Esophagus muscularis mucosa (tissue), 4 donors: ENCODE results near the gene MDC1. TPM values are rescaled to one million over a fixed set of nuclear protein-coding genes. Genes with fewer than 3 reads are reported as not detected.

ENCODE experiments used
- DNase-seq: peaks from one replicate; pipeline ENCODE4 v3.0.0-alpha.2; 2017; ENCODE audit errors: extremely low spot score
- H3K27ac ChIP-seq, 4 donors: fragments of 200-600 bp; sonication (generic); replicated peaks in 1 of 4; 1 replicate in 3 of 4; 2 replicates in 1 of 4; pipeline ENCODE4 v1.5.1; 2016 to 2019; ENCODE audit warnings: mild to moderate bottlenecking in 1 of 4
- H3K27me3 ChIP-seq, 4 donors: fragments of 200-600 bp; sonication (generic); one replicate each; pipeline versions ENCODE4 v1.5.1 to v1.6.0; 2016 to 2019
- H3K36me3 ChIP-seq, 4 donors: fragments of 200-600 bp; sonication (generic); one replicate each; pipeline ENCODE4 v1.5.1; 2016 to 2019
- H3K4me1 ChIP-seq, 4 donors: fragments of 200-600 bp; sonication (generic); one replicate each; pipeline ENCODE4 v1.5.1; 2016 to 2019
- H3K4me3 ChIP-seq, 4 donors: fragments of 200-600 bp; sonication (generic); 1 replicate in 2 of 4; 2 replicates in 2 of 4; pipeline ENCODE4 v1.5.1; 2016 to 2019; ENCODE audit warnings: mild to moderate bottlenecking in 4 of 4, moderate library complexity in 1 of 4
- H3K9me3 ChIP-seq, 4 donors: fragments of 200-600 bp; sonication (generic); 1 replicate in 3 of 4; 2 replicates in 1 of 4; pipeline ENCODE4 v1.5.1; 2016 to 2019
- EP300 ChIP-seq: sonication (generic); formaldehyde crosslinking; IDR thresholded peaks from one replicate; pipeline ENCODE4 v1.6.1; 2017; ENCODE audit warnings: antibody characterized with exemption
- POLR2A ChIP-seq: fragments of 450-650 bp; IDR thresholded peaks from one replicate; pipeline ENCODE4 v1.6.1; 2017; ENCODE audit warnings: antibody characterized with exemption, moderate library complexity, mild to moderate bottlenecking, low read depth
- POLR2AphosphoS5 ChIP-seq, 2 donors: sonication (generic); formaldehyde crosslinking; IDR thresholded peaks; one replicate each; pipeline ENCODE4 v1.6.1; 2017; ENCODE audit warnings: antibody characterized with exemption in 2 of 2
- WGBS: methylation state at CpG from one replicate; pipeline ENCODE4 v1.1.5; 2018; 5-methylcytosine and 5-hydroxymethylcytosine counted together
- intact Hi-C: fragments of 100-400 bp; cut with DNase I; formaldehyde crosslinking; loops from one replicate; pipeline ENCODE4 v1.15.1; 2023
- total RNA-seq, 4 donors: library from RNA; depleted of rRNA; stranded (reverse); fragments of >200 nt; gene quantifications; one replicate each; pipeline versions ENCODE4 v1.1.0 to v1.2.1, GENCODE V29; 2016
- TF ChIP-seq, protein P1 (sequence below), 3 experiments: fragments of 200-600 bp in 2 of 3; fragments of 450-650 bp in 1 of 3; sonication (generic) in 2 of 3; IDR thresholded peaks; one replicate each; pipeline ENCODE4 v1.5.1; 2017 to 2019; ENCODE audit warnings: antibody characterized with exemption in 3 of 3, mild to moderate bottlenecking in 2 of 3, moderate library complexity in 1 of 3

MDC1 gene
- total RNA-seq, 4 donors from 2014 or later: 10.8 to 20.3 (median 13.1) TPM

DNA sequence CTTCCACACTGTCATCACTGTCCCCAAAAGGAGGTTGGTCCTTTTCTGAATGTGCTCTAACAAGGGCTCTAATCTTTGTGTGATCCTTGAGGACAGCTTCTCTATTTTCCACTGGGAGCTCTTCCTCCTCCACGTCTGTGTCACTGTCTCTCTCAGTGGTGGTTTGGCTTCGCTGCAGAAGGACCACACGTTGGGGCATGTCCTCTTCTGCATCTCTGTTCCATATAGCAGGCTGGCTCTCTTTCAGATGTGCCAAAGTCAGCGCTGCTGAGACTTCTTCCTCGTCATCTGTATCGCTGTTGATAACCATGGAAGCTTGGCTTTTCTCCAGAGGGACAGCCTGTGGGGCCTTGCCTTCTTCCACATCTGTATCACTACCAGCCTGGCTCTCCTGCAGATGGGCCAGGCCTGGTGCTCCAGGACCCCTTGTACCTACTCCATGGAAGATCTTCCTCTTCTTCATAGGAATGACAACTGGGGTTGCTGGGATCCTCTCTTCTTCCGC is 4.6 kb downstream of the MDC1 start:
- TF ChIP-seq POLR2AphosphoS5 (IDR thresholded peaks at IDR 0.05) (no peak), EP300 (no peak), POLR2A (no peak)
- TF ChIP-seq, protein P1, sequence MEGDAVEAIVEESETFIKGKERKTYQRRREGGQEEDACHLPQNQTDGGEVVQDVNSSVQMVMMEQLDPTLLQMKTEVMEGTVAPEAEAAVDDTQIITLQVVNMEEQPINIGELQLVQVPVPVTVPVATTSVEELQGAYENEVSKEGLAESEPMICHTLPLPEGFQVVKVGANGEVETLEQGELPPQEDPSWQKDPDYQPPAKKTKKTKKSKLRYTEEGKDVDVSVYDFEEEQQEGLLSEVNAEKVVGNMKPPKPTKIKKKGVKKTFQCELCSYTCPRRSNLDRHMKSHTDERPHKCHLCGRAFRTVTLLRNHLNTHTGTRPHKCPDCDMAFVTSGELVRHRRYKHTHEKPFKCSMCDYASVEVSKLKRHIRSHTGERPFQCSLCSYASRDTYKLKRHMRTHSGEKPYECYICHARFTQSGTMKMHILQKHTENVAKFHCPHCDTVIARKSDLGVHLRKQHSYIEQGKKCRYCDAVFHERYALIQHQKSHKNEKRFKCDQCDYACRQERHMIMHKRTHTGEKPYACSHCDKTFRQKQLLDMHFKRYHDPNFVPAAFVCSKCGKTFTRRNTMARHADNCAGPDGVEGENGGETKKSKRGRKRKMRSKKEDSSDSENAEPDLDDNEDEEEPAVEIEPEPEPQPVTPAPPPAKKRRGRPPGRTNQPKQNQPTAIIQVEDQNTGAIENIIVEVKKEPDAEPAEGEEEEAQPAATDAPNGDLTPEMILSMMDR (IDR thresholded peaks at IDR 0.05): no peak
- 91% methylated on average over 7 of the region's 7 CpGs for WGBS
- no peak for DNase-seq
- H3K27ac ChIP-seq: no peak overlapping the region
- H3K9me3 ChIP-seq: no peaks in the 10 kb centered on the region
- intact Hi-C loops: no loop called here
- peaks cover 45 to 77% (median 67%) of the 10 kb centered on the region in 4 donors for H3K36me3 ChIP-seq
- no peaks in the 10 kb centered on the region for H3K27me3 ChIP-seq
- H3K4me3 ChIP-seq: no peak overlapping the region
- H3K4me1 ChIP-seq: peaks cover 6 to 13% (median 10%) of the 10 kb centered on the region in 4 donors

DNA sequence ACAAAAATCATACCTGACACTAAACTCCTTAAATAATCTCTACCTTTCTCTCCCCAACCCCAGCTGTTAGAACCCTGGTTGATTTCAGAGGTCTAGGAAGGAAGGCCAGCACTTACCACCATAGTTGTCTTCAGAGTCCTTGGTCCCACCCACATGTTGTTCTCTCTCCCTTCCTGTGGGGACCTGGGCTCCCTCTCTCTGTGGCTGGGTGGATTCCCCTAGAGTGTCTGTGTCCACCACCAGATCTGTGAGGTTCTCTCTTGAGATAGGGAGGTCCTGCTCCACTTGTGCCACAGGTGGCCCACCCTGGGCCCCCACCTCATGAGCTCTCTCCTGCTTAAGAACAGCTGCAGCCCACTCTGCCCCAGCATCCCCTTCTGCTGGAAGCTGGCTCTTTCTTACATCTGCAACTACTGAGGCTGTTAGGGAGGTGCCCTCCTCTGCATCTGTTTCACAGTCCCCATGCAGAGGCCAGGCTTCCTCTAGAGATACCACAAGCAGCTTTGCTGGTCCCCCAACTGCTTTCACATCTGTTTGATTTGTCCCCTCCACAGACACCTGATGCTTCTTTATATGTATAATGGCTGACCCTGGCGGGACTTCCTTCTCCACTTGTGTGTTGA is 5.2 kb downstream of the MDC1 start:
- intact Hi-C loops: no loop called here
- no peak overlapping the region for H3K4me3 ChIP-seq
- H3K9me3 ChIP-seq: no peaks in the 10 kb centered on the region
- 83% methylated on average over 1 of the region's 1 CpG for WGBS
- H3K36me3 ChIP-seq: peaks cover 47 to 83% (median 72%) of the 10 kb centered on the region in 4 donors
- no peak for DNase-seq
- TF ChIP-seq POLR2AphosphoS5 (IDR thresholded peaks at IDR 0.05): no peak
- no peak for TF ChIP-seq EP300
- no peak for TF ChIP-seq POLR2A
- TF ChIP-seq, protein P1 (IDR thresholded peaks at IDR 0.05): no peak
- H3K27ac ChIP-seq: no peak overlapping the region
- peaks cover 6 to 11% (median 10%) of the 10 kb centered on the region in 4 donors for H3K4me1 ChIP-seq
- no peaks in the 10 kb centered on the region for H3K27me3 ChIP-seq

DNA sequence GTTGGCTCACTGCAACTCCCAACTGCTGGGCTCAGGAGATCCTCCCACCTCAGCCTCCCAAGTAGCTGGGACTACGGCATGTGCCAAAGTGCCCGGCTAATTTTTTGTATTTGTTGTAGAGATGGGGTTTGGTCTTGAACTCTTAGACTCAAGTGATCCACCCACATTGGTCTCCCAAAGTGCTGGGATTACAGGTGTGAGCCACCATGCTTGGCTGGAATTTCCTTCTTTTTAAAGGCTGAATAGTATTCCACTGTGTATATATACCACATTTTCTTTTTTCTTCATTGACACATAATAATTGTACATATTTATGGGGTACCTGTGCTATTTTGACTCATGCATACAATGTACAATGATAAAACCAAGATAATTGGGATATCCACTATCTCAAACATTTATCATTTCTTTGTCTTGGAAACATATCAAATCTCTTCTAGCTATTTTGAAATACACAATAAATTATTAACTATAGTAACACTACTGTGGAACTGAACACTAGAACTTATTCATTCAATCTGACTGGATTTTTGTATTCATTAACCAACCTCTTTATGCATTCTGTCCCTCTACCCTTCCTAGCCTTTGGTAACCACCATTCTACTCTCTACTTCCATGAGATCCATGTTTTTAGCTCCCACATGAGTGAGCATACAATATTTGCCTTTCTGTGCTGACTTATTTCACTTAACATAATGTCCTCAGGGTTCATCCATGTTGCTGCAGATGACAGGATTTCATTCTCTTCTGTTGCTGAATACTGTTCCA is 7.8 kb downstream of the MDC1 start:
- Histone ChIP-seq H3K36me3 (peaks cover 48 to 98% (median 90%) of the 10 kb centered on the region in 4 donors), H3K4me1 (peaks cover 0 to 3% (median 0%) of the 10 kb centered on the region in 4 donors), H3K27ac (no peak overlapping the region), H3K27me3 (no peaks in the 10 kb centered on the region), H3K4me3 (no peak overlapping the region), H3K9me3 (no peaks in the 10 kb centered on the region)
- 100% methylated on average over 2 of the region's 2 CpGs for WGBS
- DNase-seq: no peak
- TF ChIP-seq, protein P1 (IDR thresholded peaks at IDR 0.05): no peak
- TF ChIP-seq POLR2AphosphoS5 (IDR thresholded peaks at IDR 0.05) (no peak), EP300 (no peak), POLR2A (no peak)
- intact Hi-C loops: no loop called here

DNA sequence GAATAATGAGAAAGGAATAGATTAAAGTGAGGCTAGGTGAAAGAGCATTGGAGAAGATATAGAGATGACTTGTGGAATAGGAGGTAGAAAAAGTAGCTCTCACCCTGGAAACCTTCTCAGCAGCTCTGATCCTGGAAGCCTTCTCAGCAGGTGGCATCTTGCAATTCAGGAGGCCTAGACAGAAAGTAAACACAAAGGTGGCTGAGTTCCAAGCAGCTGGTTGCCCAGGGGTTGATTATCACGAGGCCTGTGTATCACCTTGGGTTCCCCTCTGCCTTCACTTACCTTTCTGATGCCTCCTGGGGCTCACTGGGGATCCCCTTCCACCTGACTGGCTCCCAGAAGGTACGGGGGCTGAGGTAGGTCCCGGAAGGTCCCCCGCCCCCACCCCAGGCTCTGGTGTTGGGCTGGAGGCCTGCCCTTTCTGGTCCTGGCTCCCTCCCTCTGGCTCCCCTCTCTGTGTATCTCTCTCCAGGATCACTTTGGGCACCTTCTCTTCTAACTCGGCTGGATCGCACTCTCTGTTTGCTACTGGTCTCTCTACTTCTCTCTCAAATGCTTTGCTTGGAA is 9.7 kb downstream of the MDC1 start:
- Histone ChIP-seq H3K4me3 (no peak overlapping the region), H3K27me3 (no peaks in the 10 kb centered on the region), H3K27ac (no peak overlapping the region), H3K36me3 (peaks cover 33 to 98% (median 87%) of the 10 kb centered on the region in 4 donors), H3K4me1 (peaks cover 0 to 3% (median 0%) of the 10 kb centered on the region in 4 donors), H3K9me3 (no peaks in the 10 kb centered on the region)
- TF ChIP-seq, protein P1 (IDR thresholded peaks at IDR 0.05): no peak
- TF ChIP-seq EP300 (no peak), POLR2A (no peak), POLR2AphosphoS5 (IDR thresholded peaks at IDR 0.05) (no peak)
- 78% methylated on average over 6 of the region's 6 CpGs for WGBS
- DNase-seq: no peak
- intact Hi-C loops: no loop called here
